IMR-90 (cell line): ENCODE measurements around the gene EFCC1.

Source experiments
- CEBPB ChIP-seq: IDR thresholded peaks from 2 replicates; pipeline ENCODE4 v1.6.1; 2012; ENCODE audit warnings: low read depth, low read length, improper control_type of control experiment
- CHD1 ChIP-seq: IDR thresholded peaks from 2 replicates; pipeline ENCODE4 v1.6.1; 2012; ENCODE audit warnings: low read depth, low read length, improper control_type of control experiment
- MAFK ChIP-seq: IDR thresholded peaks from 2 replicates; pipeline ENCODE4 v1.6.1; 2012; ENCODE audit warnings: low read depth, low read length, improper control_type of control experiment
- NFE2L2 ChIP-seq: fragments of 150-350 bp; IDR thresholded peaks from 2 replicates; pipeline ENCODE4 v1.6.1; 2016; ENCODE audit warnings: low read depth, mild to moderate bottlenecking, low read length
- POLR2A ChIP-seq: IDR thresholded peaks from 2 replicates; pipeline ENCODE4 v1.6.1; 2012; ENCODE audit warnings: mild to moderate bottlenecking, low read depth, low read length
- RAD21 ChIP-seq: IDR thresholded peaks from 2 replicates; pipeline ENCODE4 v1.6.1; 2012; ENCODE audit warnings: low read length, improper control_type of control experiment
- RCOR1 ChIP-seq: IDR thresholded peaks from 2 replicates; pipeline ENCODE4 v1.6.1; 2012; ENCODE audit warnings: mild to moderate bottlenecking, low read length, improper control_type of control experiment; ENCODE audit not compliant: insufficient replicate concordance
- SMC3 ChIP-seq: fragments of 150-350 bp; IDR thresholded peaks from 2 replicates; pipeline ENCODE4 v1.6.1; 2016; ENCODE audit warnings: low read depth, mild to moderate bottlenecking, antibody characterized with exemption, low read length, moderate library complexity
- TF ChIP-seq, protein P1 (sequence below): conservative IDR thresholded peaks from 2 replicates; pipeline ENCODE4 v1.5.1; 2012; ENCODE audit warnings: mild to moderate bottlenecking, low read depth, low read length, improper control_type of control experiment
- TF ChIP-seq, protein P2 (sequence below): fragments of 150-350 bp; IDR thresholded peaks from 2 replicates; pipeline ENCODE4 v1.6.1; 2017; ENCODE audit warnings: mild to moderate bottlenecking, antibody characterized with exemption, low read length, low read depth
- TF ChIP-seq, protein P3 (sequence below): fragments of 150-350 bp; IDR thresholded peaks from 2 replicates; pipeline ENCODE4 v1.6.1; 2016; ENCODE audit warnings: low read depth, mild to moderate bottlenecking, low read length, moderate library complexity, borderline replicate concordance

DNA sequence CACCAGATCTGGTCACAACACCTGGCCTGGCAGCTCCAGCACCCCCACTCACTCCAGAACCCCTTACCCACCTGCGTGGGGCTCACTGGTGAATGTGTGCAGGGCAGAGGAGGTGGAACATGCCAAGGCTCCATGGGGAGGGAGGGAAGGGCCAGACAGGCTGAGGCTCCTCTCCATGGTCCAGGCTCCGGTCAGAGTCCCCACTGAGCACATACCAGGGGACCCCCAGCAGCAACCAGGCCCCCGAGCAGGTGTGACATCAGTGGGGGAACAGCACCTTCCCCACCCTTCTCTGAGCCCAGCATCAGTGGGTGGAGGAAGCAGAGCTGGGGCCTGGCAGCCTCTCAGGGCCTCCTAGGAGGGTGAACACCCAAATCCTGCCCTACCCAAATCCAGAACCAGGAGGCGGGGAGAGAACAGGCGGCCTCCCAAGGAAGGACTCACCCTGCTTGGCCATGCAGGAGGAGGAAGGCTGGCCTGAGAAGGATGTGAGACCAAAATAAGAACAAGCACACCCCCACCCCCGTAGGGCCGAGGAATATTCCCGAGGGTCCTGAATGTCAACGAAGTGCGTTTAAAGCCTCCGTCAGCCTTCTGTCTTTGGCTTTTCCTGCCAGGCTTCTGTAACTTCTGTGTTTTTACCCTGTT lies 58.3 kb downstream of the EFCC1 start:
- TF ChIP-seq, protein P1, sequence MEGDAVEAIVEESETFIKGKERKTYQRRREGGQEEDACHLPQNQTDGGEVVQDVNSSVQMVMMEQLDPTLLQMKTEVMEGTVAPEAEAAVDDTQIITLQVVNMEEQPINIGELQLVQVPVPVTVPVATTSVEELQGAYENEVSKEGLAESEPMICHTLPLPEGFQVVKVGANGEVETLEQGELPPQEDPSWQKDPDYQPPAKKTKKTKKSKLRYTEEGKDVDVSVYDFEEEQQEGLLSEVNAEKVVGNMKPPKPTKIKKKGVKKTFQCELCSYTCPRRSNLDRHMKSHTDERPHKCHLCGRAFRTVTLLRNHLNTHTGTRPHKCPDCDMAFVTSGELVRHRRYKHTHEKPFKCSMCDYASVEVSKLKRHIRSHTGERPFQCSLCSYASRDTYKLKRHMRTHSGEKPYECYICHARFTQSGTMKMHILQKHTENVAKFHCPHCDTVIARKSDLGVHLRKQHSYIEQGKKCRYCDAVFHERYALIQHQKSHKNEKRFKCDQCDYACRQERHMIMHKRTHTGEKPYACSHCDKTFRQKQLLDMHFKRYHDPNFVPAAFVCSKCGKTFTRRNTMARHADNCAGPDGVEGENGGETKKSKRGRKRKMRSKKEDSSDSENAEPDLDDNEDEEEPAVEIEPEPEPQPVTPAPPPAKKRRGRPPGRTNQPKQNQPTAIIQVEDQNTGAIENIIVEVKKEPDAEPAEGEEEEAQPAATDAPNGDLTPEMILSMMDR: no peak
- TF ChIP-seq, protein P2, sequence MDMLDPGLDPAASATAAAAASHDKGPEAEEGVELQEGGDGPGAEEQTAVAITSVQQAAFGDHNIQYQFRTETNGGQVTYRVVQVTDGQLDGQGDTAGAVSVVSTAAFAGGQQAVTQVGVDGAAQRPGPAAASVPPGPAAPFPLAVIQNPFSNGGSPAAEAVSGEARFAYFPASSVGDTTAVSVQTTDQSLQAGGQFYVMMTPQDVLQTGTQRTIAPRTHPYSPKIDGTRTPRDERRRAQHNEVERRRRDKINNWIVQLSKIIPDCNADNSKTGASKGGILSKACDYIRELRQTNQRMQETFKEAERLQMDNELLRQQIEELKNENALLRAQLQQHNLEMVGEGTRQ: no peak
- TF ChIP-seq NFE2L2: no peak
- no peak for TF ChIP-seq RAD21
- no peak for TF ChIP-seq CEBPB
- TF ChIP-seq, protein P3, sequence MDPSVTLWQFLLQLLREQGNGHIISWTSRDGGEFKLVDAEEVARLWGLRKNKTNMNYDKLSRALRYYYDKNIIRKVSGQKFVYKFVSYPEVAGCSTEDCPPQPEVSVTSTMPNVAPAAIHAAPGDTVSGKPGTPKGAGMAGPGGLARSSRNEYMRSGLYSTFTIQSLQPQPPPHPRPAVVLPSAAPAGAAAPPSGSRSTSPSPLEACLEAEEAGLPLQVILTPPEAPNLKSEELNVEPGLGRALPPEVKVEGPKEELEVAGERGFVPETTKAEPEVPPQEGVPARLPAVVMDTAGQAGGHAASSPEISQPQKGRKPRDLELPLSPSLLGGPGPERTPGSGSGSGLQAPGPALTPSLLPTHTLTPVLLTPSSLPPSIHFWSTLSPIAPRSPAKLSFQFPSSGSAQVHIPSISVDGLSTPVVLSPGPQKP: no peak
- TF ChIP-seq POLR2A: no peak
- no peak for TF ChIP-seq MAFK
- TF ChIP-seq CHD1: no peak
- no peak for TF ChIP-seq SMC3
- no peak for TF ChIP-seq RCOR1
